ENCODE measurements around the gene PSMD5. TPM values are rescaled to one million over a fixed set of nuclear protein-coding genes. Genes with fewer than 3 reads are reported as not detected.

Gene PSMD5
- total RNA-seq, 1 donor from 2014 or later: 18.2 TPM

Other genes starting within 250 kb of the PSMD5 start
- gene MEGF9, start 128.5 kb downstream of the PSMD5 start, total RNA-seq: 3.7 and 5.7 TPM in 2 replicates
- gene FBXW2, start 49.5 kb downstream of the PSMD5 start, total RNA-seq: 25.7 and 30.2 TPM in 2 replicates
- 19.5 and 32.1 TPM in 2 replicates for gene PHF19, start 34.3 kb upstream of the PSMD5 start, total RNA-seq
- gene TRAF1, start 83.9 kb upstream of the PSMD5 start, total RNA-seq: 0.51 and 1.2 TPM in 2 replicates
- gene C5, start 207.4 kb upstream of the PSMD5 start, total RNA-seq: 1.5 and 1.6 TPM in 2 replicates
- gene CNTRL, start 232.0 kb upstream of the PSMD5 start, total RNA-seq: 6.2 and 8.1 TPM in 2 replicates

Measured in dermis microvascular lymphatic vessel endothelial cell (primary cell).